H1 (cell line): Measurements from ENCODE around the gene SELPLG. TPM values are rescaled to one million over a fixed set of nuclear protein-coding genes. Genes with fewer than 3 reads are reported as not detected.

Source experiments
- CTCF ChIA-PET: fragments of 300-600 bp; sonication (Branson Sonifier 250); formaldehyde crosslinking; loops from one replicate; lab custom pipeline; 2021; ENCODE audit not compliant: partially characterized antibody; lab: Charles Lee
- POLR2A ChIA-PET: fragments of 300-600 bp; sonication (Branson Sonifier 250); formaldehyde crosslinking; loops from one replicate; lab custom pipeline; 2021; ENCODE audit warnings: inconsistent platforms; ENCODE audit not compliant: partially characterized antibody; lab: Charles Lee
- DNase-seq, 2 experiments: peaks; one replicate each; pipeline versions ENCODE4 v3.0.0 to v3.0.0-alpha.2; 2010 to 2022; ENCODE audit warnings: low spot score in 2 of 2, low read depth in 1 of 2, mixed read lengths in 1 of 2
- FAIRE-seq: peaks from 2 replicates; lab custom pipeline; 2011; peaks lifted over from hg19 to GRCh38; lab: Jason Lieb, UNC
- H2AFZ ChIP-seq: 2 replicates; pipeline ENCODE4 v1.8.1; 2012; ENCODE audit warnings: low read length, inconsistent platforms
- H2AK5ac ChIP-seq: 2 replicates; pipeline ENCODE4 v1.6.1; 2013; ENCODE audit warnings: low read depth, low read length
- H2BK120ac ChIP-seq: replicated peaks from 2 replicates; pipeline ENCODE3; 2013; ENCODE audit warnings: low read depth, low read length, inconsistent platforms
- H2BK12ac ChIP-seq: 2 replicates; pipeline ENCODE4 v1.6.1; 2013; ENCODE audit warnings: low read depth, low read length
- H2BK15ac ChIP-seq: 2 replicates; pipeline ENCODE4 v1.6.1; 2013; ENCODE audit warnings: low read length
- H2BK20ac ChIP-seq: 2 replicates; pipeline ENCODE4 v1.6.1; 2013; ENCODE audit warnings: low read length
- H2BK5ac ChIP-seq: 2 replicates; pipeline ENCODE4 v1.6.1; 2013; ENCODE audit warnings: low read depth, low read length
- H3K14ac ChIP-seq: 2 replicates; pipeline ENCODE4 v1.6.1; 2013; ENCODE audit warnings: inconsistent platforms; ENCODE audit not compliant: insufficient read length
- H3K18ac ChIP-seq: 2 replicates; pipeline ENCODE4 v1.6.1; 2013; ENCODE audit warnings: low read length; ENCODE audit errors: extremely low read depth
- H3K23ac ChIP-seq: 2 replicates; pipeline ENCODE4 v1.6.1; 2013; ENCODE audit warnings: inconsistent platforms; ENCODE audit not compliant: insufficient read length
- H3K23me2 ChIP-seq: 2 replicates; pipeline ENCODE4 v1.6.1; 2013; ENCODE audit warnings: low read depth, low read length
- H3K27ac ChIP-seq: 2 replicates; pipeline ENCODE4 v1.6.1; 2011; ENCODE audit warnings: low read depth, low read length, inconsistent platforms
- H3K27me3 ChIP-seq, 4 experiments: replicated peaks in 1 of 4; 1 replicate in 1 of 4; 2 replicates in 3 of 4; pipeline versions ENCODE4 v1.6.1 to v1.8.1; 2011 to 2013; ENCODE audit warnings: low read length in 3 of 4, mild to moderate bottlenecking in 3 of 4, inconsistent platforms in 2 of 4, mixed read lengths in 2 of 4, moderate library complexity in 1 of 4; ENCODE audit not compliant: control insufficient read depth in 3 of 4, insufficient read depth in 3 of 4; ENCODE audit errors: extremely low read depth in 1 of 4
- H3K36me3 ChIP-seq, 4 experiments: 2 replicates each; pipeline versions ENCODE4 v1.6.1 to v1.8.1; 2011 to 2013; ENCODE audit warnings: mild to moderate bottlenecking in 4 of 4, low read length in 3 of 4, moderate library complexity in 2 of 4, control low read depth in 1 of 4, inconsistent platforms in 1 of 4; ENCODE audit not compliant: insufficient read depth in 4 of 4, control insufficient read depth in 2 of 4
- H3K4ac ChIP-seq: replicated peaks from 2 replicates; pipeline ENCODE3; 2013; ENCODE audit warnings: low read length, low read depth, mixed read lengths, inconsistent platforms; ENCODE audit not compliant: insufficient read length
- H3K4me1 ChIP-seq, 4 experiments: replicated peaks in 1 of 4; 1 replicate in 1 of 4; 2 replicates in 3 of 4; pipeline versions ENCODE4 v1.6.1 to v1.8.1; 2011 to 2013; ENCODE audit warnings: low read length in 3 of 4, inconsistent platforms in 2 of 4, mixed read lengths in 1 of 4; ENCODE audit not compliant: insufficient read depth in 4 of 4, control insufficient read depth in 3 of 4
- H3K4me2 ChIP-seq, 2 experiments: 2 replicates each; pipeline versions ENCODE4 v1.6.1 to v1.8.1; 2011 to 2013; ENCODE audit warnings: low read depth in 2 of 2, low read length in 2 of 2, control low read depth in 1 of 2, inconsistent platforms in 1 of 2, mild to moderate bottlenecking in 1 of 2; ENCODE audit not compliant: insufficient read depth in 1 of 2
- H3K4me3 ChIP-seq, 4 experiments: fragments of 200-600, 300-600 bp in 1 of 4; sonication (generic), shearing (Covaris generic), sonication (Bioruptor Twin) in 1 of 4; 2 replicates each; pipeline versions ENCODE4 v1.5.1 to v1.8.1; 2011 to 2016; ENCODE audit warnings: low read length in 4 of 4, low read depth in 3 of 4, control low read depth in 2 of 4, inconsistent platforms in 2 of 4, mild to moderate bottlenecking in 2 of 4, mixed read lengths in 1 of 4, moderate library complexity in 1 of 4; ENCODE audit not compliant: insufficient read depth in 2 of 4; ENCODE audit errors: extremely low read depth in 1 of 4
- H3K56ac ChIP-seq: replicated peaks from 2 replicates; pipeline ENCODE3; 2013; ENCODE audit warnings: low read depth, mild to moderate bottlenecking, mixed read lengths, low read length, inconsistent platforms; ENCODE audit not compliant: insufficient read length
- H3K79me1 ChIP-seq: 2 replicates; pipeline ENCODE4 v1.6.1; 2013; ENCODE audit warnings: low read depth, low read length, control low read depth
- H3K79me2 ChIP-seq, 2 experiments: 2 replicates each; pipeline versions ENCODE4 v1.6.1 to v1.8.1; 2012 to 2013; ENCODE audit warnings: low read length in 2 of 2, mild to moderate bottlenecking in 2 of 2, inconsistent platforms in 1 of 2; ENCODE audit not compliant: insufficient read depth in 2 of 2, control insufficient read depth in 1 of 2
- H3K9ac ChIP-seq, 4 experiments: replicated peaks in 1 of 4; 1 replicate in 1 of 4; 2 replicates in 3 of 4; pipeline versions ENCODE4 v1.6.1 to v1.8.1; 2011 to 2013; ENCODE audit warnings: low read depth in 3 of 4, low read length in 3 of 4, control low read depth in 2 of 4, mild to moderate bottlenecking in 2 of 4, moderate library complexity in 2 of 4, inconsistent platforms in 1 of 4; ENCODE audit errors: extremely low read depth in 1 of 4
- H3K9me3 ChIP-seq, 2 experiments: 2 replicates each; pipeline versions ENCODE4 v1.6.1 to v1.8.1; 2012 to 2013; ENCODE audit warnings: mild to moderate bottlenecking in 2 of 2, moderate library complexity in 2 of 2, control low read depth in 1 of 2, inconsistent platforms in 1 of 2, low read depth in 1 of 2, low read length in 1 of 2, mixed read lengths in 1 of 2; ENCODE audit not compliant: insufficient read depth in 2 of 2
- H4K20me1 ChIP-seq, 2 experiments: replicated peaks in 1 of 2; 2 replicates each; pipeline versions ENCODE3 to v1.8.1; 2011 to 2013; ENCODE audit warnings: inconsistent platforms in 2 of 2, low read length in 2 of 2, mild to moderate bottlenecking in 1 of 2; ENCODE audit not compliant: insufficient read depth in 2 of 2, control insufficient read depth in 1 of 2
- H4K5ac ChIP-seq: 2 replicates; pipeline ENCODE4 v1.6.1; 2013; ENCODE audit warnings: low read length, low read depth, mixed read lengths, inconsistent platforms; ENCODE audit not compliant: insufficient read length
- H4K8ac ChIP-seq: 2 replicates; pipeline ENCODE4 v1.8.0; 2013; ENCODE audit warnings: mild to moderate bottlenecking, moderate library complexity, low read length, inconsistent platforms; ENCODE audit not compliant: insufficient read depth; ENCODE audit errors: extremely low read depth
- H4K91ac ChIP-seq: replicated peaks from 2 replicates; pipeline ENCODE3; 2013; ENCODE audit warnings: low read length, mixed read lengths, inconsistent platforms; ENCODE audit not compliant: insufficient read length
- EZH2 ChIP-seq: fragments of 200-600 bp; sonication (generic); IDR thresholded peaks from 2 replicates; pipeline ENCODE4 v1.7.1; 2012; ENCODE audit warnings: low read depth, mild to moderate bottlenecking, moderate library complexity, low read length, inconsistent platforms; ENCODE audit not compliant: severe bottlenecking
- GABPA ChIP-seq: IDR thresholded peaks from 2 replicates; pipeline ENCODE4 v1.6.1; 2011; ENCODE audit warnings: mild to moderate bottlenecking, low read length, moderate library complexity, borderline replicate concordance; ENCODE audit not compliant: insufficient read depth
- PHF8 ChIP-seq: fragments of 200-600 bp; sonication (generic); conservative IDR thresholded peaks from 2 replicates; pipeline ENCODE4 v1.7.1; 2012; ENCODE audit warnings: low read depth, mild to moderate bottlenecking, inconsistent platforms, low read length, moderate library complexity
- RFX5 ChIP-seq: IDR thresholded peaks from 2 replicates; pipeline ENCODE4 v1.6.1; 2011; ENCODE audit warnings: low read depth, low read length, improper control_type of control experiment, borderline replicate concordance
- SP2 ChIP-seq: IDR thresholded peaks from 2 replicates; pipeline ENCODE4 v1.6.1; 2012; ENCODE audit warnings: mild to moderate bottlenecking, low read length, inconsistent platforms
- WGBS, 2 experiments: shearing (Covaris generic) in 1 of 2; methylation state at CpG; one replicate each; pipeline versions ENCODE4 v1.1.6 to v1.1.7; 2013 to 2015; ENCODE audit warnings: low lambda C conversion rate in 2 of 2, mixed read lengths in 2 of 2, inconsistent platforms in 1 of 2, low coverage in 1 of 2, missing lambda C conversion rate in 1 of 2; ENCODE audit not compliant: insufficient replicate concordance in 2 of 2, insufficient coverage in 1 of 2, insufficient read length in 1 of 2; ENCODE audit errors: extremely low coverage in 1 of 2, missing lambda C conversion rate in 1 of 2; 5-methylcytosine and 5-hydroxymethylcytosine counted together
- polyA plus RNA-seq, 7 experiments: library from polyadenylated mRNA; depleted of rRNA in 3 of 7; stranded (reverse) in 5 of 7; unstranded in 2 of 7; fragments of >200 nt in 5 of 7; fragments of 200-250 nt in 2 of 7; gene quantifications; 1 replicate in 5 of 7; 2 replicates in 1 of 7; 4 replicates in 1 of 7; pipeline versions ENCODE4 v1.2.1 to v1.2.3, GENCODE V29; 2011 to 2013; ENCODE audit warnings: missing spikeins in 2 of 7, mixed read lengths in 2 of 7
- total RNA-seq: library from RNA; stranded (reverse); fragmentation: NEBNext Ultra II Directional; extraction: Animal tissue kit (Norgen Biotek cat#: 25700); gene quantifications from 2 replicates; pipeline ENCODE4 v1.2.1, GENCODE V29; 2021
- TF ChIP-seq, protein P1 (sequence below): IDR thresholded peaks from 2 replicates; pipeline ENCODE4 v1.6.1; 2012; ENCODE audit warnings: inconsistent platforms
- TF ChIP-seq, protein P2 (sequence below), 3 experiments: IDR thresholded peaks; 1 replicate in 2 of 3; 2 replicates in 1 of 3; pipeline versions ENCODE4 v1.5.1 to v1.6.1; 2011; ENCODE audit warnings: low read length in 3 of 3, mild to moderate bottlenecking in 3 of 3, inconsistent platforms in 2 of 3, low read depth in 1 of 3, moderate library complexity in 1 of 3; ENCODE audit not compliant: insufficient read depth in 1 of 3; ENCODE audit errors: control extremely low read depth in 1 of 3

Gene SELPLG
- total and polyA plus RNA-seq, 2 of the 8 experiments (the other 6 are each of a cell fraction or from before 2014, with no cell fraction given): 0.18 TPM; not detected in 1

- no peaks in the 10 kb centered on the region for H3K79me1 ChIP-seq
- ChIA-PET POLR2A (no interaction called here), CTCF (interaction anchor here (1.2 to 2.5 kb wide), 2 partner anchors 12 to 55 kb away, joined by 3 to 7 read pairs; no protein-coding TSS in a partner anchor)
- no peak overlapping the region for H3K9ac ChIP-seq
- no peak for DNase-seq
- no peak overlapping the region for H2BK20ac ChIP-seq
- no peaks in the 10 kb centered on the region for H3K23me2 ChIP-seq
- H2BK12ac ChIP-seq: no peak overlapping the region
- H3K4ac ChIP-seq: no peak overlapping the region
- no peak overlapping the region for H3K27ac ChIP-seq
- H3K27me3 ChIP-seq: no peaks in the 10 kb centered on the region
- no peak overlapping the region for H3K23ac ChIP-seq
- no peak overlapping the region for H3K4me2 ChIP-seq
- no peak overlapping the region for H2AK5ac ChIP-seq
- no peaks in the 10 kb centered on the region for H3K9me3 ChIP-seq
- H3K36me3 ChIP-seq: no peaks in the 10 kb centered on the region; a peak in 1 of 8 replicates
- no peak overlapping the region for H3K56ac ChIP-seq
- H2BK5ac ChIP-seq: no peak overlapping the region
- H3K4me1 ChIP-seq: peaks cover 0 to 3% (median 1%) of the 10 kb centered on the region in 4 experiments; a peak in 3 of 7 replicates
- H3K14ac ChIP-seq: no peak overlapping the region
- TF ChIP-seq, protein P1, sequence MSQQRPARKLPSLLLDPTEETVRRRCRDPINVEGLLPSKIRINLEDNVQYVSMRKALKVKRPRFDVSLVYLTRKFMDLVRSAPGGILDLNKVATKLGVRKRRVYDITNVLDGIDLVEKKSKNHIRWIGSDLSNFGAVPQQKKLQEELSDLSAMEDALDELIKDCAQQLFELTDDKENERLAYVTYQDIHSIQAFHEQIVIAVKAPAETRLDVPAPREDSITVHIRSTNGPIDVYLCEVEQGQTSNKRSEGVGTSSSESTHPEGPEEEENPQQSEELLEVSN: no peak
- TF ChIP-seq EZH2 (no peak), SP2 (no peak), RFX5 (no peak), PHF8 (no peak), GABPA (no peak)
- TF ChIP-seq, protein P2, sequence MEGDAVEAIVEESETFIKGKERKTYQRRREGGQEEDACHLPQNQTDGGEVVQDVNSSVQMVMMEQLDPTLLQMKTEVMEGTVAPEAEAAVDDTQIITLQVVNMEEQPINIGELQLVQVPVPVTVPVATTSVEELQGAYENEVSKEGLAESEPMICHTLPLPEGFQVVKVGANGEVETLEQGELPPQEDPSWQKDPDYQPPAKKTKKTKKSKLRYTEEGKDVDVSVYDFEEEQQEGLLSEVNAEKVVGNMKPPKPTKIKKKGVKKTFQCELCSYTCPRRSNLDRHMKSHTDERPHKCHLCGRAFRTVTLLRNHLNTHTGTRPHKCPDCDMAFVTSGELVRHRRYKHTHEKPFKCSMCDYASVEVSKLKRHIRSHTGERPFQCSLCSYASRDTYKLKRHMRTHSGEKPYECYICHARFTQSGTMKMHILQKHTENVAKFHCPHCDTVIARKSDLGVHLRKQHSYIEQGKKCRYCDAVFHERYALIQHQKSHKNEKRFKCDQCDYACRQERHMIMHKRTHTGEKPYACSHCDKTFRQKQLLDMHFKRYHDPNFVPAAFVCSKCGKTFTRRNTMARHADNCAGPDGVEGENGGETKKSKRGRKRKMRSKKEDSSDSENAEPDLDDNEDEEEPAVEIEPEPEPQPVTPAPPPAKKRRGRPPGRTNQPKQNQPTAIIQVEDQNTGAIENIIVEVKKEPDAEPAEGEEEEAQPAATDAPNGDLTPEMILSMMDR (IDR thresholded peaks at IDR 0.05; ENCODE audit: control extremely low read depth in 1 of 3, insufficient read depth in 1 of 3, low read depth in 1 of 3, low read length in 3 of 3): no peak
- no peak overlapping the region for H2BK15ac ChIP-seq
- H4K8ac ChIP-seq: no peak overlapping the region
- no peak overlapping the region for H3K4me3 ChIP-seq
- H4K5ac ChIP-seq: no peak overlapping the region
- H4K20me1 ChIP-seq: no peaks in the 10 kb centered on the region
- 88% methylated on average over 3 of the region's 3 CpGs; no CpG with 5 or more reads in 1 of the 2 experiments for WGBS, 2 experiments
- H2BK120ac ChIP-seq: no peak overlapping the region
- H4K91ac ChIP-seq: no peak overlapping the region
- 0 out of 4 replicates have a peak, but pooled peaks cover 0 to 3% of the 10 kb centered on the region in 2 experiments for H3K79me2 ChIP-seq
- no peak overlapping the region for H3K18ac ChIP-seq
- FAIRE-seq: no peak
- no peak overlapping the region for H2AFZ ChIP-seq
Measured at GRCh38 chr12:108672054-108672453, 38.4 kb upstream of the SELPLG start.
